SH-SY5Y (cell line): ENCODE data around the gene MPG.

Experiments used
- GATA2 ChIP-seq: IDR thresholded peaks from 2 replicates; pipeline ENCODE4 v1.6.1; 2011; ENCODE audit warnings: mild to moderate bottlenecking, low read depth, low read length
- GATA3 ChIP-seq: IDR thresholded peaks from 2 replicates; pipeline ENCODE4 v1.6.1; 2011; ENCODE audit warnings: low read depth, mild to moderate bottlenecking, low read length, moderate library complexity

GRCh38 chr16:62283-62967 is 15.6 kb upstream of the MPG start:
- TF ChIP-seq GATA2, result no peak
- no peak for TF ChIP-seq GATA3
